ENCODE data around the gene CORO2B.

Gene CORO2B

GRCh38 chr15:68565726-68566125, 13.1 kb upstream of the CORO2B start (continued):
- no peak for TF ChIP-seq ARNTL (CRISPR knock-in tag; IDR thresholded peaks at IDR 0.05; ENCODE audit: borderline replicate concordance, low read depth)
- TF ChIP-seq ZNF565 (CRISPR knock-in tag; conservative IDR thresholded peaks at IDR 0.05; ENCODE audit: low read depth) = no peak

GRCh38 chr15:68566377-68566954, 12.3 kb upstream of the CORO2B start:
- ATAC-seq = no peak
- TF ChIP-seq, protein P1, sequence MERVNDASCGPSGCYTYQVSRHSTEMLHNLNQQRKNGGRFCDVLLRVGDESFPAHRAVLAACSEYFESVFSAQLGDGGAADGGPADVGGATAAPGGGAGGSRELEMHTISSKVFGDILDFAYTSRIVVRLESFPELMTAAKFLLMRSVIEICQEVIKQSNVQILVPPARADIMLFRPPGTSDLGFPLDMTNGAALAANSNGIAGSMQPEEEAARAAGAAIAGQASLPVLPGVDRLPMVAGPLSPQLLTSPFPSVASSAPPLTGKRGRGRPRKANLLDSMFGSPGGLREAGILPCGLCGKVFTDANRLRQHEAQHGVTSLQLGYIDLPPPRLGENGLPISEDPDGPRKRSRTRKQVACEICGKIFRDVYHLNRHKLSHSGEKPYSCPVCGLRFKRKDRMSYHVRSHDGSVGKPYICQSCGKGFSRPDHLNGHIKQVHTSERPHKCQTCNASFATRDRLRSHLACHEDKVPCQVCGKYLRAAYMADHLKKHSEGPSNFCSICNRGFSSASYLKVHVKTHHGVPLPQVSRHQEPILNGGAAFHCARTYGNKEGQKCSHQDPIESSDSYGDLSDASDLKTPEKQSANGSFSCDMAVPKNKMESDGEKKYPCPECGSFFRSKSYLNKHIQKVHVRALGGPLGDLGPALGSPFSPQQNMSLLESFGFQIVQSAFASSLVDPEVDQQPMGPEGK (CRISPR knock-in tag; IDR thresholded peaks at IDR 0.05; ENCODE audit: borderline replicate concordance) = no peak
- TF ChIP-seq ZFP30 (CRISPR knock-in tag; IDR thresholded peaks at IDR 0.05) (no peak), ZNF8 (CRISPR knock-in tag; IDR thresholded peaks at IDR 0.05) (no peak), ARNTL (CRISPR knock-in tag; IDR thresholded peaks at IDR 0.05; ENCODE audit: borderline replicate concordance, low read depth) (no peak), ZNF565 (CRISPR knock-in tag; conservative IDR thresholded peaks at IDR 0.05; ENCODE audit: low read depth) (no peak), RARB (CRISPR knock-in tag; IDR thresholded peaks at IDR 0.05) (no peak), OSR1 (CRISPR knock-in tag; IDR thresholded peaks at IDR 0.05) (no peak), TOX (CRISPR knock-in tag; IDR thresholded peaks at IDR 0.05; ENCODE audit: borderline replicate concordance) (no peak), ZFP3 (CRISPR knock-in tag; IDR thresholded peaks at IDR 0.05) (no peak), ESRRG (CRISPR knock-in tag; IDR thresholded peaks at IDR 0.05) (no peak), PPARA (CRISPR knock-in tag; IDR thresholded peaks at IDR 0.05; ENCODE audit: borderline replicate concordance) (no peak), SNAI2 (CRISPR knock-in tag; IDR thresholded peaks at IDR 0.05) (no peak), TCF4 (CRISPR knock-in tag; IDR thresholded peaks at IDR 0.05; ENCODE audit: borderline replicate concordance) (no peak)

- ATAC-seq = no peak
- TF ChIP-seq ZFP3 (CRISPR knock-in tag; IDR thresholded peaks at IDR 0.05) (no peak), SNAI2 (CRISPR knock-in tag; IDR thresholded peaks at IDR 0.05) (no peak), ARNTL (CRISPR knock-in tag; IDR thresholded peaks at IDR 0.05; ENCODE audit: borderline replicate concordance, low read depth) (no peak), ZNF8 (CRISPR knock-in tag; IDR thresholded peaks at IDR 0.05) (no peak), GLIS3 (CRISPR knock-in tag; IDR thresholded peaks at IDR 0.05) (no peak), ZNF70 (CRISPR knock-in tag; IDR thresholded peaks at IDR 0.05) (no peak), TCF4 (CRISPR knock-in tag; IDR thresholded peaks at IDR 0.05; ENCODE audit: borderline replicate concordance) (no peak), ZFP30 (CRISPR knock-in tag; IDR thresholded peaks at IDR 0.05) (no peak)
- TF ChIP-seq, protein P2, sequence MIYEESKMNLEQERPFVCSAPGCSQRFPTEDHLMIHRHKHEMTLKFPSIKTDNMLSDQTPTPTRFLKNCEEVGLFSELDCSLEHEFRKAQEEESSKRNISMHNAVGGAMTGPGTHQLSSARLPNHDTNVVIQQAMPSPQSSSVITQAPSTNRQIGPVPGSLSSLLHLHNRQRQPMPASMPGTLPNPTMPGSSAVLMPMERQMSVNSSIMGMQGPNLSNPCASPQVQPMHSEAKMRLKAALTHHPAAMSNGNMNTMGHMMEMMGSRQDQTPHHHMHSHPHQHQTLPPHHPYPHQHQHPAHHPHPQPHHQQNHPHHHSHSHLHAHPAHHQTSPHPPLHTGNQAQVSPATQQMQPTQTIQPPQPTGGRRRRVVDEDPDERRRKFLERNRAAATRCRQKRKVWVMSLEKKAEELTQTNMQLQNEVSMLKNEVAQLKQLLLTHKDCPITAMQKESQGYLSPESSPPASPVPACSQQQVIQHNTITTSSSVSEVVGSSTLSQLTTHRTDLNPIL (CRISPR knock-in tag; IDR thresholded peaks at IDR 0.05; ENCODE audit: low read depth) = no peak
- TF ChIP-seq, protein P1 (CRISPR knock-in tag; IDR thresholded peaks at IDR 0.05; ENCODE audit: borderline replicate concordance) = no peak
These were observed 11.4 kb upstream of the CORO2B start for GRCh38 chr15:68567345-68567744.

DNA sequence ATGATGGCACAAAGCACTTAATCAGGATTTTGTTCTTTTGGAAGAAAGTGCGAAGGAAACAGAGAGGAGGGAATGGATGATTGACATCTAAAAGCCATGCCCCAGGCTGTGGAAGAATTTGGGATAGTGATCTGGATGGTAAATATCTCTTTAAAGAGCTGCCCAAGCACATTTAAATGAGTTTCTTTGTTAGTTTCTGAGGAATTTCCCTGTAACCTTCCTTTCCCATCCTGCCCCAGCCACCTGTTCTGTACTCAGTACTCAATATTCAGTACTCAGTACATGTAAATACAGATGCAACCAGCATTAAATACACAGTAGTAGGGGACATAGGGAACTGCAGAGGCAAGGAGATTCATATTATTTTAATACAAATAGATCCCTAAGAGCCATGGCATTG, 7.8 kb upstream of the CORO2B start:
- TF ChIP-seq ZFP30 (CRISPR knock-in tag; IDR thresholded peaks at IDR 0.05) (no peak), ZNF8 (CRISPR knock-in tag; IDR thresholded peaks at IDR 0.05) (no peak), TCF4 (CRISPR knock-in tag; IDR thresholded peaks at IDR 0.05; ENCODE audit: borderline replicate concordance) (no peak), RARB (CRISPR knock-in tag; IDR thresholded peaks at IDR 0.05) (no peak), TSHZ2 (CRISPR knock-in tag; IDR thresholded peaks at IDR 0.05) (no peak), PPARA (CRISPR knock-in tag; IDR thresholded peaks at IDR 0.05; ENCODE audit: borderline replicate concordance) (no peak)
- no peak for ATAC-seq

GRCh38 chr15:68571582-68571981, 7.2 kb upstream of the CORO2B start:
- TF ChIP-seq ARNTL (CRISPR knock-in tag; IDR thresholded peaks at IDR 0.05; ENCODE audit: borderline replicate concordance, low read depth) (no peak), TSHZ2 (CRISPR knock-in tag; IDR thresholded peaks at IDR 0.05) (no peak), CSDC2 (CRISPR knock-in tag; IDR thresholded peaks at IDR 0.05) (no peak), PPARA (CRISPR knock-in tag; IDR thresholded peaks at IDR 0.05; ENCODE audit: borderline replicate concordance) (no peak), ZFP30 (CRISPR knock-in tag; IDR thresholded peaks at IDR 0.05) (no peak), OSR1 (CRISPR knock-in tag; IDR thresholded peaks at IDR 0.05) (no peak), ZNF565 (CRISPR knock-in tag; conservative IDR thresholded peaks at IDR 0.05; ENCODE audit: low read depth) (no peak), SNAI2 (CRISPR knock-in tag; IDR thresholded peaks at IDR 0.05) (no peak), ESRRG (CRISPR knock-in tag; IDR thresholded peaks at IDR 0.05) (no peak), BACH2 (CRISPR knock-in tag; IDR thresholded peaks at IDR 0.05; ENCODE audit: borderline replicate concordance) (no peak)
- ATAC-seq = no peak

Measured in SK-N-SH treated with all-trans-retinoic acid at 6 μM for 48 hours (cell line).